GM18526 (cell line): Measurements from ENCODE around the gene DVL3.

Experiments used
- POLR2A ChIP-seq: IDR thresholded peaks from 3 replicates; pipeline ENCODE4 v1.6.1; 2011; ENCODE audit not compliant: insufficient read length; ENCODE audit errors: extremely low read depth

DVL3 gene

DNA sequence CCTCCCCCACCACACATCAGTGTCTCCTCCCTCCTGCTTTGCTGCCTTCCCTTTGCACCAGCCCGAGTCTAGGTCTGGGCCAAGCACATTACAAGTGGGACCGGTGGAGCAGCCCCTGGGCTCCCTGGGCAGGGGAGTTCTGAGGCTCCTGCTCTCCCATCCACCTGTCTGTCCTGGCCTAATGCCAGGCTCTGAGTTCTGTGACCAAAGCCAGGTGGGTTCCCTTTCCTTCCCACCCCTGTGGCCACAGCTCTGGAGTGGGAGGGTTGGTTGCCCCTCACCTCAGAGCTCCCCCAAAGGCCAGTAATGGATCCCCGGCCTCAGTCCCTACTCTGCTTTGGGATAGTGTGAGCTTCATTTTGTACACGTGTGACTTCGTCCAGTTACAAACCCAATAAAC lies 28.5 kb downstream of the DVL3 start:
- TF ChIP-seq POLR2A: no peak

DNA sequence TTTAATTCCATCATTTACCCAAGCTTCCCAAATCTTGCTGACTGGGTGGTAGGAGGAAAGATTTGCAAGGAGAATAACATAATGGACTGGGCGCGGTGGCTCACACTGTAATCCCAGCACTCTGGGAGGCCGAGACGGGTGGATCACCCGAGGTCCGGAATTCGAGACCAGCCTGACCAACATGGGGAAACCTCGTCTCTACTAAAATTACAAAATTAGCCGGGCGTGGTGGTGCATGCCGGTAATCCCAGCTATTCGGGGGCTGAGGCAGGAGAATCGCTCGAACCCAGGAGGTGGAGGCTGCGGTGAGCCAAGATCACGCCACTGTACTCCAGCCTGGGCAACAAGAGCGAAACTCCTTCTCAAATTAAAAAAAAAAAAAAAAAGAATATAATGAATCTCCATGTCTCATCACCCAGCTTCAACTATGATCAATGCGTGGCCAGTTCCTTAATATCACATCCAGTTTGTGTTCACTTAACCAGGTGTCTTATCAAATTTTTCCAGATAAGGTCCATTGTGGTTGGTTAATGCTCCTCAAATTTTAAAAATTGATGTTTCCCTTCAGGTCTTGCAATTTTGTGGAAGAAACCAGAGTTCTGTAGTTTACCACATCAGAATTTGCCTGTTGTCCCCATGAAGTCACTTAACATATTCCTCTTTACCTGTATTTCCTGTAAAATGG lies 29.5 kb downstream of the DVL3 start:
- TF ChIP-seq POLR2A: no peak

DNA sequence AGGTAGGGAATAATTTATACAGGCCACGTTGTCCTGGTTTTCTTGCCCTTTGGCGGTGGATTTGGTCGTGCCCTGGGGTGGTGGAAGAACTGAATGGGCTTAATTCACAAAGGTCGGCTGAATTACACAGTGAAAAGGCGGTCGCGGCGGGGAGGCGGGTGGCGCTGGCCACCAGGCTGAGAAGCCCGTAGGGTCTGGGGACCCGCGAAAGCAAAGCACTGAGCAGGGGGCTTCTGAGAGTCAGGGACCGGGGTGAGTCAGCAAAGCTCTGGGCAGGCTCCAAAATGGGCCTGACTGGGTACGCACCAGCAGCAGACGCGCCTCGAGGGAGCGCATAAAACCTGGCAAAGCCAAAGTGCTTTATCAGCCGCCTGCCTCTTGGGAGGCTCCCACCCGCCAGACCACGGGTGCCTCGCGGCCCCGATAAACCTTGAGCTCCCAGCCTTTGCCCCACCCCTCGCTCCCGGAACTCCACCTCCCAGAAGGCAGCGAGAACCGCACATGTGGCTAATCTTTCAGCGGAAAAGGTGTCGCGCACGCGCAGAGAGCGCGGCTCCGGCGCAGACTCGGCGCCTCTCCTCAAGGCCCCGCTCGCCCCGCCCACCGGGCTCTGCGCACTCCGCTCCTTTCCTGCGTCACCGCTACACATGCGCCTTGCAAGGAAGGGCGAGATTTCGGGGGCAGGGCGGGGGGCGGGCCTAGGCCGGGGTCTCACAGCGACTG lies 30.4 kb downstream of the DVL3 start:
- peak; percentile 72 for TF ChIP-seq POLR2A

DNA sequence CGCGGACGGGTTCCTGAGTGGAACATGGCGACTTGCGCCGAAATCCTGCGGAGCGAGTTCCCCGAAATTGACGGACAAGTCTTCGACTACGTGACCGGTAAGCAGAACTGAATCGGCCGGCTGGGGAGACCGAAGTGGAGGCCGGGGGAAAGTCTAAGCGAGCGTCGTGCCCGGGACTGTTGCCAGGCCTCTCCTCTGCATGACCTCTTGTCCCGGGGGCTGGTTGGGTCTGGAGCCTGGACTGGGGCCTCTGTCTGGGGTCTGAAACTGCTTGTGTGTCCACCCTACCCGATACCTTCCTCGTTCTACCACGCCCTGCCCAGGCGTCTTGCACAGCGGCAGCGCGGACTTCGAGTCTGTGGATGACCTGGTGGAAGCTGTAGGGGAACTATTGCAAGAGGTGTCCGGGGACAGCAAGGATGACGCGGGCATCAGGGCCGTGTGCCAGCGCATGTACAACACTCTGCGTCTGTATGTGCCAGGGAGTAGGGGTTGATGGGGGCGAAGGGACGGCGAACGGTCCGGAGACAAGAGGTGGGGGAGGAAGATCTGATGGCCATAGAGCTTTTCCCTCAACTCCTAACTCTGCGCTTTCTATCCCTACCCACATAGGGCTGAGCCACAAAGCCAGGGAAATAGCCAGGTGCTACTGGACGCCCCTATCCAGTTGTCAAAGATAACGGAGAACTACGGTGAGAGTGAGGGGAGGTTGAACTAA lies 31.2 kb downstream of the DVL3 start, which contains the start of gene ABCF3:
TSS of gene ABCF3 (plus strand) at position 16 of the 718 bp plus-strand sequence. CDS start at position 25, 9 bp downstream.
- peak; percentile 45 for TF ChIP-seq POLR2A

DNA sequence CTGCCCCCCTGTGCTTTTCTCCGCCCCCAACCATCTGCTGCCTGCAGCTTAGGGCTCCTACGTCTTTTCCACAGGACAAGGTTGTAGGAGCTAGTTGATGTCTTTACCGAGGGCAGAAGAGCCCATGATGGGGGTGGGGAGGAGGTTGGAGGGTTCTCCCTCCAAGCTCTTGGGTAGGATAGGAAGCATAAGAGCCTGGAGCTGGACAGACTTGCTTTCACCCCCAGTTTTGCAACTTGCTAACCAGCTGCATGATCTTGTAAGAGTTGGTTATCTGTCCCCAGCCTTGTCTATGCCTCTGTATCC lies 31.7 kb downstream of the DVL3 start:
- TF ChIP-seq POLR2A: no peak

DNA sequence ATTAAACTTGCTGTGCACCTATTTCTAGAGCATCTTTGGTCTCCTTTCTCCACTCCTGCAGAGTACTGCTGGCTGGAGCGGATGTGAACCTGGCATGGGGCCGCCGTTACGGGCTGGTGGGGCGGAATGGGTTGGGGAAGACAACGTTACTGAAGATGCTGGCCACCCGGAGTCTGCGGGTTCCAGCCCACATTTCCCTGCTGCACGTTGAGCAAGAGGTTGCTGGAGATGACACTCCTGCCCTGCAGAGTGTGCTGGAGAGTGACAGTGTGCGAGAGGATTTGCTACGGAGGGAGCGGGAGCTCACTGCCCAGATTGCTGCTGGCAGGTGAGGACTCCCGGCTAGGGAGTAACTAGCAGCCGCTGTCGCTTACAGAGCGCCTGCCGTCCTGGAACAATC lies 32.9 kb downstream of the DVL3 start:
- TF ChIP-seq POLR2A: no peak

DNA sequence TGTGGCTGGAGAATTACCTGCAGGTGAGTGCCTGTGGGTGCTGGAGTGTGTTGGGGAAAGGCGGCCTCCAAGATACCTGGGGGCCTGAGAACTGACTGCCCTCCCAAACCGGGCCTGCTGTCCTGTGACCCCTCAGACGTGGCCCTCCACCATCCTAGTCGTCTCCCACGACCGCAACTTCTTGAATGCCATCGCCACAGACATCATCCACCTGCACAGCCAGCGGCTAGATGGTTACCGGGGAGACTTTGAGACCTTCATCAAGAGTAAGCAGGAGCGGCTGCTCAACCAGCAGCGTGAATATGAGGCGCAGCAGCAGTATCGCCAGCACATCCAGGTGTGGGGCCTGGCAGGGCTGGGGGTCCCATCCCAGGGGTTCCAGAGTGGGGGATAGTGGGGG lies 34.2 kb downstream of the DVL3 start:
- TF ChIP-seq POLR2A: no peak

DNA sequence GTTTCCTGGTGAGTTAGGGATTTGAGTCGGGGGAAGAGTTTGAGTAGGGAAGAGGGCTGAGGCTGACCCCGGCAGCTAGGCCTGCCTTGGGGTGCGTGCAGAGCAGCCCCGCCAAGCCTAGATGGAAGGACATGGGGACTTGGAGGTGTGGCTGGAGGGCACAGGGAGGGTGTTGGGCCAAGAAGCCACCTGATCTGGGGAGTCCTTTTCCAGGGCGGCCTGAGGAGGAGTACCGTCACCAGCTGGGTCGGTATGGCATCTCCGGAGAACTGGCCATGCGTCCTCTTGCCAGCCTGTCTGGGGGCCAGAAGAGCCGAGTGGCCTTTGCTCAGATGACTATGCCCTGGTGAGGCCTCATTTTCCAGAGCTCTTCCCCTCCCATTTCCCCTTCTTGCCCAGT lies 37.7 kb downstream of the DVL3 start:
- no peak for TF ChIP-seq POLR2A

DNA sequence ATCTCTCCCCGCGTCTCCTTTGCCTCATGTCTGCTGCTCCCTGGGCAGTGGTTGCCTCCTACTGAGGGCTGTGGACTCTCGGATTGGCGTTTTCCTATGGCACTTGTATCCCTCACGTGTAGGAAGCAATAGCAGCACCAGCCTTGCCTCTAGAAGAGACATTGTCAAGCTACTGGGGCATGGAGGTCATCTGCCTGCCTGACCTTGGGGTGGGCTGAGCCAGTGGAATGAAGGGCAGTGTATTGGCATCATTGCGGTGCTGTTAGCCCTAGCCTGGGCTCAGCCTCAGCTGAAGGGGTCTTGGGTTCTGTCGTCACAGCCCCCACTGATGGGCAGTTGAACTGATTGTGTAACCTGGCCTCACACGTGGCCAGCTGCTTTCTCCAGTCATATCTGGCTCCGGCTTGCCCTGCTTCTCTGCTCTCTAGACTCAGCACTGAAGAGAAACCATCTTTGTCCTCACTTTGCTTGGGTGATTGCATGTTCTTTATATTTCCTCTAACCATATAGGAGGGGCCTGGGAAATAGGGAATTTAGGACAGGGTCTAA lies 38.9 kb downstream of the DVL3 start:
- no peak for TF ChIP-seq POLR2A

DNA sequence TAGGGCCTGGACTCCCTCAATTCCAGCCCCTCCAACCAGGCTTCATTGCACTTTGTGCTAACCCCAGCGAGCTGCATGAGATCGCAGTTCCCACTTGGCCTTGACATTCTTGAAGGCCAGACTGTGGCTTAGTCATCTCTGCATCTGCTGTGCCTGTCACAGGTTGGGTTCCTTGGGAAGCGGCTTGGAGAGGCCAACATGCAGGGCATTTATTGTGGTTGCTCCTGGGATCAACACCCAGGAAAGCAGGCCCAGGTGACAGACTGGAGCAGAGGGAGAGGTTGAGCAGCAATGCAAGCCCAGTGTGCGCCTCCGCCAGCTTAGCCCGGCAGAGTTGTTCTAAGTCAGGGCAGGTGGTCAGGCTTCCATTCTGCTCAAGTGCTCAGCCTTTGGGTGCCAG lies 41.4 kb downstream of the DVL3 start:
- TF ChIP-seq POLR2A: no peak

DNA sequence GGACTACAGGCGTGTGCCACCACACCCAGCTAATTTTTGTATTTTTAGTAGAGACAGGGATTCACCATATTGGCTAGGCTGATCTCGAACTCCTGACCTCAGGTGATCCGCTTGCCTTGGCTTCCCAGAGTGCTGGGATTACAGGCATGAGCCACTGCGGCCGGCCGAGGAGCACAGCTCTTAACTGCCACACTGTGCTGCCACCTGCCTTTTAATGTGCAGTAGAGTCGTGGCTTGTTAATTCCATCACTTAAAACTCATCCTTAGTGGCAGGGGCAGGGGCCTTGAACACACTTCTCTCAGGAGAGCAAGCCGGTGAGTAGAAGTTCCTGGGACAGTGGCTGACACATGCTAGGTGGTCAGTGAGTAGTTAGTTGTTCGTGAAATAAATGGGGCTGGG lies 43.3 kb downstream of the DVL3 start:
- TF ChIP-seq POLR2A: no peak

DNA sequence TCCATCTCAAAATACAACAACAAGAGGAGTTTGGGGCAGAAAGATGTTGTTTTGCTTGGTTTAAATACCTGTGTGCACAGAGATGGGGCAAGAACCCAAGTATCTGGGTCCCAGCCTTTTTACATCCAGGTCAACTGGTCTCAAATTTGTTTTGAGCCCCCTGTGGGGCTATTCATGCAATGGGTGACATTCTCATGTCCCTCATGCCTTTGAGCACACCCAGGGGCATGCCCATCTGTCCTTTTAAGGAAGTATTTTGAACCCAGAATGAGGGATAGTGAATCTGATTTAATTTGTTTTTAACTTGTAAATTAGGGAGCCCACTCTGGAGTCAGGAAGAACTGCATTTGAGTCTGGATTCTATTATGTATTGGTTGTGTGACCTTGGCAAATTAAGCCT lies 45.6 kb downstream of the DVL3 start:
- TF ChIP-seq POLR2A: no peak

DNA sequence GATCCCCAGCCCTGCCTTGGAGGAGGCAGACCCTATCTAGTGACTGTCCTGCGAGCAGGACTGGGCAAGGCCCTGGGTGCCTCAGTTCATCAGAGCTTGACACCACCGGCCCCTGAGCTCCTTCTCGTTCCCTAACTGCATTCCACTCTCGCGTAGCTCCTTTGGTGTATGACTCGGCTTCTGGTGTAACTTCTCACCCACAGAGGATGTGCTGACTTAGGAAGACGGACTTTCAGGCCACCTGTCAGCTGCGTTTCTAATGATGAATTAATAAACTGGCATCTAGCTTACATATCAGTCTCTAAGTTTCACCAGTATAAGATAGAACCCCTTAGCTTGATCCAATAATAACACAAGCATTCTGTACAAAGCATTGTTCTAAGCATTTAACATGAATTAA lies 48.3 kb downstream of the DVL3 start:
- TF ChIP-seq POLR2A: no peak

DNA sequence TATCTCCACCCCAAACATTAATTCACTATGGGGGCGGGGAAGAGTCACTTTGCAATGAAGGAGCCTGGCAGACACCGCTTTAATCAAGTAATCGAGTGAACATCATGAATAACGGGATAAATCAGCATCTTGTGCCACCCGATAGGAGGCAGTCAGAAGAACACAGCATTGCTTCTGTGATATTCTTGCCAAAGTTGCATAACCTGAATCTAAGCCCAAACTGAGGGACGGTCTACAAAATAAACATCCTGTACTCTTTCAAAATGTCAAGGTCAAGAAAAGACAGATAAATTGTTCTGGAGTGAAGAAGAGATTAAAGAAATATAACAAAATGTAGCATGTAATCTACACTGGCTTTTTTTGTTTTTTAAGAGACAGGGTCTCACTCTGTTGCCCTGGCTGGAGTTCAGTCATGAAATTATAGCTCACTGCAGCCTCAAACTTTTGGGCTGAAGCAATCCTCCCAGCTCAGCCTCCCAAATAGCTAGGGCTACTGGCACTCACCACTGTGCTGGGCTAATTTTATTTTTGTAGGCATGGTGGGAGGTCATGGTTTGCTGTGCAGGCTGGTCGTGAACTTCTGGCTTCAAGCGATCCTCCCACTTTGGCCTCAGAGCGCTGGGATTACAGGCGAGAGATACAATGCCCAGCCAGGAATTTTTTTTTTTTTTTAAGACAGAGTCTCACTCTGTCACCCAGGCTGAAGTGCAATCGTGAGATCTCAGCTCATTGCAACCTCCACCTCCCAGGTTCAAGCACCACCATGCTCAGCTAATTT lies 54.2 kb downstream of the DVL3 start:
- TF ChIP-seq POLR2A: no peak

DNA sequence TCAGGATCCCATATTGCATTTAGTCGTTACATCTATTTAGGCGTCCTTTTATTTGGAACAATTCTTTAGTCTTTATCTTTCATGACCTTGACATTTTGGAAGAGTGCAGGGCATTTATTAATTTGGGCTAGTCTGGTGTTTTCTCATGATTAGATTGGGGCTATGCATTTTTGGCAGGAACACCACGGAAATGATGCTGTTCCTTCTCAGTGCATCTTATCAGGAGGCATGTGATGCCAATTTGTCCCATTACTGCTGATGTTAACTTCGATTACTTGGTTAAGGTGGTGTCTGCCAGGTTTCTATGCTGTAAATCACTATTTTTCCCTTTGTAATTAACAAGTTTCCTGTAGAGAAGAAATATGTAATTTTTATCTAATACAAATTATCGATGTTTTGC lies 56.1 kb downstream of the DVL3 start:
- TF ChIP-seq POLR2A: no peak

DNA sequence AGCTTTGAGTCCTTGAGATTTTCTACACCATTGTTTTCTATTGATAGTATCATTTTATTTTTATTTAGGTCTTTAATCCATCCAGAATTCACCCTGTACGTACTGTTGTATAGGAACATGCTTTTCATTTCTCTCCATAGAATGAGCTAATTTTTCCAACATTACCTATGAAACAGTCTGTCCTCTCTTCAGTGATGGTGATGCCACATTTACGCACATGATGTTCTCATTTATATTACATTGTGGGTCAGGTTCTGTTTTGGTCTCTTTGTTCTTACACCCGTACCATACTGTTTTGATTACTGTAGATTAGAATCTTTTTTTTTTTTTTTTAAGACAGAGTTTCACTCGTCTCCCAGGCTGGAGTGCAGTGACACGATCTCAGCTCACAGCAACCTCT lies 56.5 kb downstream of the DVL3 start:
- TF ChIP-seq POLR2A: no peak

DNA sequence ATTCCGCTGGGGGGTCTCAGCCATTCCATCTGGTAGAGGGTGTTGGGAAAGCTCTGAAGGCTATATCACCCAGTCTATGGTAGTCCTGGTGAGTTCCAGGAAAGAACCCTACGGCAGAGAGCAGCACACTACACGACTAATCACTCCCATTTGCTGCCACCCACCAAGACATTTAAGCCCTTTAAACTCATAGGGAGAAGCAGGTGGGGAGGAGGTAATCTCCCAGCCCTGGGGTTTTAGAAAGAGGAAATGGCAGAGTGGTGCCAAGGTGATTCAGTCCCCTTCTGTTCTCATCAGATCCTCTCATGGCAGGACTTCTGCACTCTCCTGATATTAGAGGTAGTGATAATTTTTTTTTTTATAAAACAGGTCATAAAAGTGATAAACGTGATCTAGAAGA lies 63.6 kb downstream of the DVL3 start:
- TF ChIP-seq POLR2A: no peak
